HCT116 (cell line): ENCODE measurements around the gene MBD3L2B.

ENCODE experiments used
- CTCF ChIP-seq, 3 experiments: fragments of 200-600 bp in 1 of 3; sonication (generic) in 1 of 3; IDR thresholded peaks in 2 of 3; conservative IDR thresholded peaks in 1 of 3; 2 replicates each; pipeline ENCODE4 v1.5.1; 2012 to 2017; ENCODE audit warnings: low read depth in 2 of 3, low read length in 2 of 3, antibody characterized with exemption in 1 of 3, borderline replicate concordance in 1 of 3, control low read depth in 1 of 3, mild to moderate bottlenecking in 1 of 3, mixed read lengths in 1 of 3, mixed run types in 1 of 3, moderate library complexity in 1 of 3; ENCODE audit not compliant: insufficient read depth in 1 of 3
- ELF1 ChIP-seq: IDR thresholded peaks from 2 replicates; pipeline ENCODE4 v1.6.1; 2012; ENCODE audit warnings: low read depth, borderline replicate concordance
- EZH2 ChIP-seq: fragments of 200-600 bp; sonication (generic); IDR thresholded peaks from 2 replicates; pipeline ENCODE4 v1.6.1; 2017; ENCODE audit warnings: antibody characterized with exemption, mixed run types
- JUND ChIP-seq: IDR thresholded peaks from 2 replicates; pipeline ENCODE4 v1.6.1; 2012
- POLR2A ChIP-seq: IDR thresholded peaks from 2 replicates; pipeline ENCODE4 v1.7.0; 2011; ENCODE audit warnings: borderline replicate concordance; ENCODE audit not compliant: insufficient read depth, insufficient read length; ENCODE audit errors: extremely low read depth
- POLR2AphosphoS5 ChIP-seq: IDR thresholded peaks from 2 replicates; pipeline ENCODE4 v1.6.1; 2011; ENCODE audit warnings: mild to moderate bottlenecking, low read depth, low read length, moderate library complexity
- RAD21 ChIP-seq: IDR thresholded peaks from 2 replicates; pipeline ENCODE4 v1.6.1; 2012; ENCODE audit warnings: low read depth, mild to moderate bottlenecking
- SP1 ChIP-seq: IDR thresholded peaks from 2 replicates; pipeline ENCODE4 v1.6.1; 2012; ENCODE audit warnings: low read depth
- TF ChIP-seq, protein P1 (sequence below): IDR thresholded peaks from 2 replicates; pipeline ENCODE4 v1.6.1; 2012; ENCODE audit warnings: low read depth
- TF ChIP-seq, protein P2 (sequence below): IDR thresholded peaks from 2 replicates; pipeline ENCODE4 v1.6.1; 2012

GRCh38 chr19:6995054-6995453, 26.2 kb downstream of the MBD3L2B start:
- TF ChIP-seq CTCF (IDR thresholded peaks at IDR 0.05 in 2 of 3, conservative IDR thresholded peaks at IDR 0.05 in 1 of 3; ENCODE audit: borderline replicate concordance in 1 of 3, insufficient read depth in 1 of 3, low read depth in 2 of 3, low read length in 2 of 3) (no peak), ELF1 (no peak), EZH2 (no peak), POLR2AphosphoS5 (no peak), JUND (no peak), SP1 (no peak), POLR2A (no peak), RAD21 (no peak)
- TF ChIP-seq, protein P1, sequence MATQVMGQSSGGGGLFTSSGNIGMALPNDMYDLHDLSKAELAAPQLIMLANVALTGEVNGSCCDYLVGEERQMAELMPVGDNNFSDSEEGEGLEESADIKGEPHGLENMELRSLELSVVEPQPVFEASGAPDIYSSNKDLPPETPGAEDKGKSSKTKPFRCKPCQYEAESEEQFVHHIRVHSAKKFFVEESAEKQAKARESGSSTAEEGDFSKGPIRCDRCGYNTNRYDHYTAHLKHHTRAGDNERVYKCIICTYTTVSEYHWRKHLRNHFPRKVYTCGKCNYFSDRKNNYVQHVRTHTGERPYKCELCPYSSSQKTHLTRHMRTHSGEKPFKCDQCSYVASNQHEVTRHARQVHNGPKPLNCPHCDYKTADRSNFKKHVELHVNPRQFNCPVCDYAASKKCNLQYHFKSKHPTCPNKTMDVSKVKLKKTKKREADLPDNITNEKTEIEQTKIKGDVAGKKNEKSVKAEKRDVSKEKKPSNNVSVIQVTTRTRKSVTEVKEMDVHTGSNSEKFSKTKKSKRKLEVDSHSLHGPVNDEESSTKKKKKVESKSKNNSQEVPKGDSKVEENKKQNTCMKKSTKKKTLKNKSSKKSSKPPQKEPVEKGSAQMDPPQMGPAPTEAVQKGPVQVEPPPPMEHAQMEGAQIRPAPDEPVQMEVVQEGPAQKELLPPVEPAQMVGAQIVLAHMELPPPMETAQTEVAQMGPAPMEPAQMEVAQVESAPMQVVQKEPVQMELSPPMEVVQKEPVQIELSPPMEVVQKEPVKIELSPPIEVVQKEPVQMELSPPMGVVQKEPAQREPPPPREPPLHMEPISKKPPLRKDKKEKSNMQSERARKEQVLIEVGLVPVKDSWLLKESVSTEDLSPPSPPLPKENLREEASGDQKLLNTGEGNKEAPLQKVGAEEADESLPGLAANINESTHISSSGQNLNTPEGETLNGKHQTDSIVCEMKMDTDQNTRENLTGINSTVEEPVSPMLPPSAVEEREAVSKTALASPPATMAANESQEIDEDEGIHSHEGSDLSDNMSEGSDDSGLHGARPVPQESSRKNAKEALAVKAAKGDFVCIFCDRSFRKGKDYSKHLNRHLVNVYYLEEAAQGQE = no peak
- TF ChIP-seq, protein P2, sequence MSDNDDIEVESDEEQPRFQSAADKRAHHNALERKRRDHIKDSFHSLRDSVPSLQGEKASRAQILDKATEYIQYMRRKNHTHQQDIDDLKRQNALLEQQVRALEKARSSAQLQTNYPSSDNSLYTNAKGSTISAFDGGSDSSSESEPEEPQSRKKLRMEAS = no peak
